ENCODE data around the gene RTEL1.

- peak; percentile 24; the same call in 1 of the 2 replicates for TF ChIP-seq CTCF (IDR thresholded peaks at IDR 0.05)
- TF ChIP-seq EZH2phosphoT487 (IDR thresholded peaks at IDR 0.05; ENCODE audit: borderline replicate concordance, low read depth) = no peak
- TF ChIP-seq MEF2A (IDR thresholded peaks at IDR 0.05; ENCODE audit: borderline replicate concordance, low read depth) = no peak
- no peak for TF ChIP-seq CHD2 (IDR thresholded peaks at IDR 0.05; ENCODE audit: low read length, partially characterized antibody)
- TF ChIP-seq NFIC (IDR thresholded peaks at IDR 0.05; ENCODE audit: borderline replicate concordance) = no peak
Observed at GRCh38 chr20:63706852-63707557, 48.9 kb downstream of the RTEL1 start.

Data from SK-N-SH (cell line).